HCT116 (cell line): ENCODE results near the gene VDAC1. TPM values are rescaled to one million over a fixed set of nuclear protein-coding genes. Genes with fewer than 3 reads are reported as not detected.

ENCODE experiments used
- ATAC-seq: fragments of 200-7000 bp; cut with Tn5 transposase; 2 replicates; pipeline ENCODE4 v1.9.1; 2020; ENCODE audit warnings: mild to moderate bottlenecking, moderate library complexity
- BruUV-seq: library from RNA; stranded (reverse); fragments of 400-500 nt; replicated peaks from 2 replicates; lab custom pipeline; 2021; lab: Mats Ljungman, UMichigan
- CTCF ChIA-PET: fragments of 300-600 bp; sonication (Branson Sonifier 250); formaldehyde crosslinking; loops from one replicate; lab custom pipeline; 2021; ENCODE audit warnings: antibody characterized with exemption; lab: Charles Lee
- POLR2A ChIA-PET: fragments of 300-600, 350-600 bp; sonication (Branson Sonifier 250); formaldehyde crosslinking; loops from one replicate; lab custom pipeline; 2021; ENCODE audit warnings: antibody characterized with exemption; lab: Charles Lee
- RAD21 ChIA-PET, 2 experiments: fragments of 300-600 bp; sonication (Branson Sonifier 250); formaldehyde crosslinking; loops; one replicate each; lab custom pipeline; 2023; ENCODE audit warnings: low total read pairs in 2 of 2; ENCODE audit not compliant: uncharacterized antibody in 2 of 2, unreplicated experiment in 2 of 2, low non-redundant PET in 1 of 2; lab: Charles Lee
- DNase-seq: peaks from one replicate; pipeline ENCODE4 v3.0.0-alpha.2; 2010; ENCODE audit warnings: low read depth, low spot score
- H2AFZ ChIP-seq: fragments of 200-600 bp; shearing (Covaris generic), sonication (generic); 2 replicates; pipeline ENCODE4 v1.6.1; 2017; ENCODE audit warnings: low read depth, mixed run types, mixed read lengths, antibody characterized with exemption, low read length; ENCODE audit not compliant: poor library complexity, severe bottlenecking
- H3K27ac ChIP-seq: 2 replicates; pipeline ENCODE4 v1.5.1; 2012; ENCODE audit warnings: low read depth, low read length
- H3K27me3 ChIP-seq: fragments of 200-600 bp; sonication (generic); 2 replicates; pipeline ENCODE4 v1.6.1; 2016; ENCODE audit warnings: mixed run types, low read length, mixed read lengths; ENCODE audit not compliant: insufficient read depth
- H3K36me3 ChIP-seq, 2 experiments: fragments of 200-500 bp in 1 of 2; fragments of 200-600 bp in 1 of 2; sonication (Bioruptor generic) in 1 of 2; sonication (generic) in 1 of 2; 2 replicates each; pipeline versions ENCODE4 v1.5.1 to v1.6.1; 2014 to 2016; ENCODE audit warnings: low read length in 2 of 2, inconsistent platforms in 1 of 2, mixed read lengths in 1 of 2, mixed run types in 1 of 2; ENCODE audit not compliant: insufficient read depth in 2 of 2, control insufficient read depth in 1 of 2
- H3K4me1 ChIP-seq, 2 experiments: fragments of 200-600 bp in 1 of 2; sonication (generic) in 1 of 2; 2 replicates each; pipeline versions ENCODE4 v1.5.1 to v1.6.1; 2012 to 2017; ENCODE audit warnings: low read length in 2 of 2, inconsistent platforms in 1 of 2, mild to moderate bottlenecking in 1 of 2, mixed read lengths in 1 of 2, mixed run types in 1 of 2, moderate library complexity in 1 of 2; ENCODE audit not compliant: insufficient read depth in 2 of 2, control insufficient read depth in 1 of 2
- H3K4me2 ChIP-seq: fragments of 200-600 bp; sonication (generic); 2 replicates; pipeline ENCODE4 v1.6.1; 2017; ENCODE audit warnings: mixed run types, low read length, mixed read lengths
- H3K4me3 ChIP-seq, 2 experiments: fragments of 200-600 bp in 1 of 2; sonication (generic) in 1 of 2; replicated peaks in 1 of 2; 2 replicates each; pipeline ENCODE4 v1.5.1; 2011 to 2016; ENCODE audit warnings: low read length in 2 of 2, control low read depth in 1 of 2, low read depth in 1 of 2, mild to moderate bottlenecking in 1 of 2, mixed read lengths in 1 of 2, mixed run types in 1 of 2
- H3K79me2 ChIP-seq: fragments of 200-600 bp; sonication (generic); 2 replicates; pipeline ENCODE4 v1.6.1; 2017; ENCODE audit warnings: mild to moderate bottlenecking, mixed run types, low read length, moderate library complexity, mixed read lengths; ENCODE audit not compliant: insufficient read depth
- H3K9ac ChIP-seq: fragments of 200-600 bp; sonication (generic); 2 replicates; pipeline ENCODE4 v1.6.1; 2016; ENCODE audit warnings: low read length, mixed read lengths
- H3K9me2 ChIP-seq: fragments of 200-600 bp; sonication (generic), shearing (Covaris generic); 2 replicates; pipeline ENCODE4 v1.6.1; 2017; ENCODE audit warnings: mixed run types, mild to moderate bottlenecking, moderate library complexity; ENCODE audit not compliant: insufficient read depth
- H3K9me3 ChIP-seq, 2 experiments: fragments of 200-500 bp in 1 of 2; fragments of 200-600 bp in 1 of 2; sonication (Bioruptor generic) in 1 of 2; sonication (generic) in 1 of 2; 2 replicates each; pipeline ENCODE4 v1.6.1; 2014 to 2017; ENCODE audit warnings: low read length in 2 of 2, mixed read lengths in 2 of 2, inconsistent platforms in 1 of 2, low read depth in 1 of 2, mild to moderate bottlenecking in 1 of 2, mixed run types in 1 of 2, moderate library complexity in 1 of 2; ENCODE audit not compliant: control insufficient read depth in 1 of 2, insufficient read depth in 1 of 2
- H4K20me1 ChIP-seq: fragments of 200-600 bp; sonication (generic), shearing (Covaris generic); 2 replicates; pipeline ENCODE4 v1.6.1; 2017; ENCODE audit warnings: mixed run types, mild to moderate bottlenecking, moderate library complexity; ENCODE audit not compliant: insufficient read depth
- CEBPB ChIP-seq: IDR thresholded peaks from 2 replicates; pipeline ENCODE4 v1.6.1; 2012; ENCODE audit warnings: low read depth
- ELF1 ChIP-seq: IDR thresholded peaks from 2 replicates; pipeline ENCODE4 v1.6.1; 2012; ENCODE audit warnings: low read depth, borderline replicate concordance
- EZH2phosphoT487 ChIP-seq: fragments of 200-600 bp; IDR thresholded peaks from 2 replicates; pipeline ENCODE4 v1.6.1; 2018; ENCODE audit warnings: antibody characterized with exemption, borderline replicate concordance
- FOSL1 ChIP-seq: IDR thresholded peaks from 2 replicates; pipeline ENCODE4 v1.6.1; 2012; ENCODE audit warnings: low read depth
- POLR2AphosphoS5 ChIP-seq: IDR thresholded peaks from 2 replicates; pipeline ENCODE4 v1.6.1; 2011; ENCODE audit warnings: mild to moderate bottlenecking, low read depth, low read length, moderate library complexity
- RAD21 ChIP-seq: IDR thresholded peaks from 2 replicates; pipeline ENCODE4 v1.6.1; 2012; ENCODE audit warnings: low read depth, mild to moderate bottlenecking
- SIN3A ChIP-seq: IDR thresholded peaks from 2 replicates; pipeline ENCODE4 v1.6.1; 2012; ENCODE audit warnings: low read depth
- SP1 ChIP-seq: IDR thresholded peaks from 2 replicates; pipeline ENCODE4 v1.6.1; 2012; ENCODE audit warnings: low read depth
- SRF ChIP-seq: IDR thresholded peaks from 2 replicates; pipeline ENCODE4 v1.6.1; 2012; ENCODE audit warnings: low read depth
- TCF7L2 ChIP-seq: IDR thresholded peaks from 2 replicates; pipeline ENCODE4 v1.7.0; 2011; ENCODE audit warnings: borderline replicate concordance, inconsistent platforms; ENCODE audit not compliant: insufficient read depth, insufficient read length; ENCODE audit errors: extremely low read depth
- YY1 ChIP-seq: IDR thresholded peaks from 2 replicates; pipeline ENCODE4 v1.6.1; 2011; ENCODE audit warnings: low read length, low read depth, moderate library complexity, mild to moderate bottlenecking; ENCODE audit not compliant: insufficient replicate concordance; ENCODE audit errors: extremely low read depth
- ZFX ChIP-seq: fragments of 450-650 bp; IDR thresholded peaks from 2 replicates; pipeline ENCODE4 v1.6.1; 2017
- ZNF274 ChIP-seq: fragments of 200-500 bp; sonication (Bioruptor generic); IDR thresholded peaks from 2 replicates; pipeline ENCODE4 v1.6.1; 2014; ENCODE audit warnings: mild to moderate bottlenecking, low read depth, low read length, inconsistent platforms
- intact Hi-C: fragments of 100-400 bp; cut with micrococcal nuclease; formaldehyde crosslinking; loops from 2 replicates; pipeline ENCODE4 v1.10.0; 2022
- total RNA-seq: library from RNA; stranded (reverse); gene quantifications from one replicate; pipeline ENCODE4 v1.2.1, GENCODE V29; 2021; ENCODE audit not compliant: unreplicated experiment
- TF ChIP-seq, protein P1 (sequence below): IDR thresholded peaks from 2 replicates; pipeline ENCODE4 v1.6.1; 2012
- TF ChIP-seq, protein P2 (sequence below): IDR thresholded peaks from 2 replicates; pipeline ENCODE4 v1.6.1; 2012; ENCODE audit warnings: low read depth

The VDAC1 gene
- total RNA-seq, 1 experiment from 2014 or later, result 269 TPM

DNA sequence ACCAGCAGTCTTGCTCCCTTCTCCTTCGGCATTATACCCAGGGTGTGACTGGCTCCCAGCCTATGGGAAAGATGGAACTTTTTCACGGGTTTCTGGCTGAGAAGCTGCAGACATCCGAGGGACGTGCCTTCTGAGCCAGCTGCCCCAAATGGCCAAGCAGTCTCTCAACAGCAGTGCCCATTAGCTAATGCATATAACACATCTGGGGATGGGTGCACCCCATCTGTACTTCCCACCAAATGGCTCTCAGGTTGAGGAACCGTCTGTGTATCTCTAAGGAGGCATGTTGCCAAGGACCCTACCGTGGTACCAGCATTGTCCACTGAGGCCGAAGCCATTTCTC is 61.3 kb downstream of the VDAC1 start:
- intact Hi-C loops, result loop anchor here (5.0 kb wide), 1 partner anchor 521 kb away; no protein-coding TSS in a partner anchor
- no TSS peak for BruUV-seq
- ATAC-seq (no peak), DNase-seq (no peak)
- ChIA-PET CTCF (no interaction called here), POLR2A (no interaction called here)
- H3K9ac ChIP-seq, result no peak overlapping the region
- no peaks in the 10 kb centered on the region for H3K79me2 ChIP-seq
- H3K27me3 ChIP-seq, result no peaks in the 10 kb centered on the region
- H3K27ac ChIP-seq, result no peak overlapping the region
- no peaks in the 10 kb centered on the region for H3K9me3 ChIP-seq
- no peaks in the 10 kb centered on the region for H4K20me1 ChIP-seq
- H3K4me3 ChIP-seq, result no peak overlapping the region
- H3K9me2 ChIP-seq, result no peaks in the 10 kb centered on the region
- no peaks in the 10 kb centered on the region for H3K4me1 ChIP-seq
- TF ChIP-seq FOSL1 (no peak), ZNF274 (no peak), CEBPB (no peak), ZFX (no peak), TCF7L2 (no peak), RAD21 (no peak), POLR2AphosphoS5 (no peak), YY1 (no peak), SP1 (no peak), SRF (no peak), ELF1 (no peak), SIN3A (no peak), EZH2phosphoT487 (no peak)
- TF ChIP-seq, protein P1, sequence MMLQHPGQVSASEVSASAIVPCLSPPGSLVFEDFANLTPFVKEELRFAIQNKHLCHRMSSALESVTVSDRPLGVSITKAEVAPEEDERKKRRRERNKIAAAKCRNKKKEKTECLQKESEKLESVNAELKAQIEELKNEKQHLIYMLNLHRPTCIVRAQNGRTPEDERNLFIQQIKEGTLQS, result no peak
- TF ChIP-seq, protein P2, sequence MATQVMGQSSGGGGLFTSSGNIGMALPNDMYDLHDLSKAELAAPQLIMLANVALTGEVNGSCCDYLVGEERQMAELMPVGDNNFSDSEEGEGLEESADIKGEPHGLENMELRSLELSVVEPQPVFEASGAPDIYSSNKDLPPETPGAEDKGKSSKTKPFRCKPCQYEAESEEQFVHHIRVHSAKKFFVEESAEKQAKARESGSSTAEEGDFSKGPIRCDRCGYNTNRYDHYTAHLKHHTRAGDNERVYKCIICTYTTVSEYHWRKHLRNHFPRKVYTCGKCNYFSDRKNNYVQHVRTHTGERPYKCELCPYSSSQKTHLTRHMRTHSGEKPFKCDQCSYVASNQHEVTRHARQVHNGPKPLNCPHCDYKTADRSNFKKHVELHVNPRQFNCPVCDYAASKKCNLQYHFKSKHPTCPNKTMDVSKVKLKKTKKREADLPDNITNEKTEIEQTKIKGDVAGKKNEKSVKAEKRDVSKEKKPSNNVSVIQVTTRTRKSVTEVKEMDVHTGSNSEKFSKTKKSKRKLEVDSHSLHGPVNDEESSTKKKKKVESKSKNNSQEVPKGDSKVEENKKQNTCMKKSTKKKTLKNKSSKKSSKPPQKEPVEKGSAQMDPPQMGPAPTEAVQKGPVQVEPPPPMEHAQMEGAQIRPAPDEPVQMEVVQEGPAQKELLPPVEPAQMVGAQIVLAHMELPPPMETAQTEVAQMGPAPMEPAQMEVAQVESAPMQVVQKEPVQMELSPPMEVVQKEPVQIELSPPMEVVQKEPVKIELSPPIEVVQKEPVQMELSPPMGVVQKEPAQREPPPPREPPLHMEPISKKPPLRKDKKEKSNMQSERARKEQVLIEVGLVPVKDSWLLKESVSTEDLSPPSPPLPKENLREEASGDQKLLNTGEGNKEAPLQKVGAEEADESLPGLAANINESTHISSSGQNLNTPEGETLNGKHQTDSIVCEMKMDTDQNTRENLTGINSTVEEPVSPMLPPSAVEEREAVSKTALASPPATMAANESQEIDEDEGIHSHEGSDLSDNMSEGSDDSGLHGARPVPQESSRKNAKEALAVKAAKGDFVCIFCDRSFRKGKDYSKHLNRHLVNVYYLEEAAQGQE, result no peak
- TF ChIP-seq, all 23 proteins: peak for 0
- Histone ChIP-seq H3K36me3 (no peaks in the 10 kb centered on the region), H3K4me2 (no peak overlapping the region), H2AFZ (no peak overlapping the region)
- RAD21 ChIA-PET, result no interaction called here
